KOPT-K1 (cell line): Measurements from ENCODE around the gene TTL.
"Not testable (repeated sequence)": the region's sequence is repeated elsewhere in the genome, so short reads cannot be mapped to it uniquely, and the experiment has no call there.

Source experiments
- H3K27ac ChIP-seq: fragments of 200-600 bp; sonication (generic); 2 replicates; pipeline ENCODE4 v1.5.1; 2016; ENCODE audit warnings: antibody characterized with exemption, mild to moderate bottlenecking, low read depth, low read length; ENCODE audit not compliant: poor library complexity, severe bottlenecking
- H3K36me3 ChIP-seq: fragments of 200-600 bp; sonication (generic); 2 replicates; pipeline ENCODE4 v1.5.1; 2017; ENCODE audit warnings: antibody characterized with exemption, mild to moderate bottlenecking, low read length, moderate library complexity; ENCODE audit not compliant: insufficient read depth
- H3K9me3 ChIP-seq: fragments of 200-600 bp; sonication (generic); 2 replicates; pipeline ENCODE4 v1.5.1; 2017; ENCODE audit warnings: antibody characterized with exemption, low read length, mild to moderate bottlenecking; ENCODE audit not compliant: insufficient read depth, poor library complexity, severe bottlenecking

The TTL gene

GRCh38 chr2:112529757-112530156 is 47.8 kb downstream of the TTL start:
- H3K36me3 ChIP-seq = peaks cover 56% of the 10 kb centered on the region
- H3K27ac ChIP-seq = no peak overlapping the region

GRCh38 chr2:112530728-112531127 is 48.8 kb downstream of the TTL start:
- Histone ChIP-seq H3K27ac (no peak overlapping the region), H3K9me3 (no peaks in the 10 kb centered on the region), H3K36me3 (peaks cover 56% of the 10 kb centered on the region)

More at GRCh38 chr2:112529757-112530156, 47.8 kb downstream of the TTL start:
- no peaks in the 10 kb centered on the region for H3K9me3 ChIP-seq

GRCh38 chr2:112534826-112535225 is 52.9 kb downstream of the TTL start:
- peaks cover 38% of the 10 kb centered on the region for H3K36me3 ChIP-seq
- no peak overlapping the region for H3K27ac ChIP-seq
- H3K9me3 ChIP-seq = no peaks in the 10 kb centered on the region

- H3K27ac ChIP-seq, H3K9me3 ChIP-seq: not testable (repeated sequence)
- peaks cover 21% of the 10 kb centered on the region for H3K36me3 ChIP-seq
Observed at GRCh38 chr2:112536665-112537064, 54.7 kb downstream of the TTL start.

- H3K9me3 ChIP-seq = no peaks in the 10 kb centered on the region
- no peaks in the 10 kb centered on the region for H3K36me3 ChIP-seq
- H3K27ac ChIP-seq = no peak overlapping the region
Observed at GRCh38 chr2:112539306-112539705, 57.4 kb downstream of the TTL start.

GRCh38 chr2:112540906-112541305 is 59.0 kb downstream of the TTL start:
- Histone ChIP-seq H3K27ac (no peak overlapping the region), H3K9me3 (no peaks in the 10 kb centered on the region), H3K36me3 (peaks cover under 1% of the 10 kb centered on the region)

GRCh38 chr2:112541315-112542122 is 59.6 kb downstream of the TTL start:
- H3K9me3 ChIP-seq = no peaks in the 10 kb centered on the region
- peak overlapping the region; percentile 90 for H3K27ac ChIP-seq
- peaks cover 7% of the 10 kb centered on the region for H3K36me3 ChIP-seq

GRCh38 chr2:112542123-112542983 is 60.4 kb downstream of the TTL start, which contains the start of gene POLR1B:
Gene POLR1B, plus strand, starts transcription at chr2:112542465. Its CDS starts 30 bp downstream, at chr2:112542495.
- Histone ChIP-seq H3K27ac (peak within 1 kb of the TSS; percentile 90), H3K36me3 (peaks cover 15% of the 10 kb centered on the region), H3K9me3 (no peaks in the 10 kb centered on the region)

GRCh38 chr2:112542984-112543661 is 61.2 kb downstream of the TTL start:
- Histone ChIP-seq H3K27ac (peak overlapping the region; percentile 90), H3K36me3 (peaks cover 23% of the 10 kb centered on the region), H3K9me3 (no peaks in the 10 kb centered on the region)

- Histone ChIP-seq H3K36me3 (peaks cover 65% of the 10 kb centered on the region), H3K27ac (no peak overlapping the region), H3K9me3 (no peaks in the 10 kb centered on the region)
Observed at GRCh38 chr2:112547333-112547732, 65.4 kb downstream of the TTL start.

- H3K36me3 ChIP-seq = peaks cover 82% of the 10 kb centered on the region
- no peak overlapping the region for H3K27ac ChIP-seq
- no peaks in the 10 kb centered on the region for H3K9me3 ChIP-seq
Observed at GRCh38 chr2:112548980-112549379, 67.0 kb downstream of the TTL start.

- Histone ChIP-seq H3K27ac (no peak overlapping the region), H3K9me3 (no peaks in the 10 kb centered on the region), H3K36me3 (peaks cover 100% of the 10 kb centered on the region)
Observed at GRCh38 chr2:112566104-112566503, 84.1 kb downstream of the TTL start.

GRCh38 chr2:112566508-112566907 is 84.6 kb downstream of the TTL start:
- H3K27ac ChIP-seq, H3K9me3 ChIP-seq: not testable (repeated sequence)
- peaks cover 100% of the 10 kb centered on the region for H3K36me3 ChIP-seq

GRCh38 chr2:112572005-112572404 is 90.0 kb downstream of the TTL start:
- Histone ChIP-seq H3K9me3 (no peaks in the 10 kb centered on the region), H3K27ac (no peak overlapping the region), H3K36me3 (peaks cover 100% of the 10 kb centered on the region)

GRCh38 chr2:112577756-112578155 is 95.8 kb downstream of the TTL start:
- H3K27ac ChIP-seq = no peak overlapping the region
- no peaks in the 10 kb centered on the region for H3K9me3 ChIP-seq
- peaks cover 55% of the 10 kb centered on the region for H3K36me3 ChIP-seq
